Liver (tissue), 9 donors: Measurements from ENCODE around the gene TMEM217. TPM values are rescaled to one million over a fixed set of nuclear protein-coding genes. Genes with fewer than 3 reads are reported as not detected.

Experiments used
- DNase-seq: peaks from one replicate; pipeline ENCODE4 v3.0.0-alpha.2; 2017; ENCODE audit warnings: low spot score
- H3K27ac ChIP-seq, 2 donors: one replicate each; pipeline ENCODE4 v1.7.0; 2013; ENCODE audit warnings: inconsistent platforms in 2 of 2, low read length in 2 of 2, control low read depth in 1 of 2, low read depth in 1 of 2, mild to moderate bottlenecking in 1 of 2
- H3K27me3 ChIP-seq, 4 donors: one replicate each; pipeline versions ENCODE4 v1.6.1 to v1.7.0; 2013; ENCODE audit warnings: low read length in 3 of 4, inconsistent platforms in 1 of 4, mild to moderate bottlenecking in 1 of 4, moderate library complexity in 1 of 4; ENCODE audit not compliant: control insufficient read depth in 4 of 4, insufficient read depth in 4 of 4
- H3K36me3 ChIP-seq, 4 donors: one replicate each; pipeline versions ENCODE4 v1.6.1 to v1.7.0; 2013; ENCODE audit warnings: low read length in 3 of 4, mild to moderate bottlenecking in 3 of 4, low read depth in 1 of 4, moderate library complexity in 1 of 4; ENCODE audit not compliant: control insufficient read depth in 4 of 4, insufficient read depth in 3 of 4
- H3K4me1 ChIP-seq, 4 donors: one replicate each; pipeline versions ENCODE4 v1.6.1 to v1.7.0; 2013; ENCODE audit warnings: low read length in 3 of 4, mild to moderate bottlenecking in 3 of 4, moderate library complexity in 1 of 4; ENCODE audit not compliant: control insufficient read depth in 4 of 4, insufficient read depth in 4 of 4
- H3K4me3 ChIP-seq, 3 donors: one replicate each; pipeline versions ENCODE4 v1.6.1 to v1.7.0; 2013; ENCODE audit warnings: low read length in 3 of 3, control low read depth in 1 of 3, low read depth in 1 of 3, mild to moderate bottlenecking in 1 of 3
- H3K9ac ChIP-seq, 2 donors: one replicate each; pipeline ENCODE4 v1.7.0; 2013; ENCODE audit warnings: low read length in 2 of 2, mild to moderate bottlenecking in 2 of 2, moderate library complexity in 2 of 2, control low read depth in 1 of 2, low read depth in 1 of 2
- H3K9me3 ChIP-seq, 4 donors: one replicate each; pipeline versions ENCODE4 v1.6.1 to v1.7.0; 2013; ENCODE audit warnings: low read length in 3 of 4; ENCODE audit not compliant: control insufficient read depth in 4 of 4
- ATF3 ChIP-seq: IDR thresholded peaks from 2 replicates; pipeline ENCODE4 v1.6.1; 2016; ENCODE audit warnings: antibody characterized with exemption
- CTCF ChIP-seq: fragments of 150-350 bp; IDR thresholded peaks from 2 replicates; pipeline ENCODE4 v1.5.1; 2017; ENCODE audit warnings: improper control_type of control experiment, low read depth, low read length; ENCODE audit not compliant: missing input control
- EGR1 ChIP-seq, 2 donors: IDR thresholded peaks; 2 replicates each; pipeline ENCODE4 v1.6.1; 2016 to 2018; ENCODE audit warnings: antibody characterized with exemption in 2 of 2, low read depth in 2 of 2
- FOXA1 ChIP-seq: IDR thresholded peaks from 2 replicates; pipeline ENCODE4 v1.6.1; 2016; ENCODE audit warnings: antibody characterized with exemption
- FOXA2 ChIP-seq: IDR thresholded peaks from 2 replicates; pipeline ENCODE4 v1.6.1; 2016; ENCODE audit warnings: antibody characterized with exemption
- GABPA ChIP-seq, 2 donors: IDR thresholded peaks in 1 of 2; conservative IDR thresholded peaks in 1 of 2; 2 replicates each; pipeline ENCODE4 v1.6.1; 2016; ENCODE audit warnings: antibody characterized with exemption in 2 of 2, mild to moderate bottlenecking in 1 of 2, moderate library complexity in 1 of 2
- HNF4A ChIP-seq, 2 donors: conservative IDR thresholded peaks; 2 replicates each; pipeline ENCODE4 v1.6.1; 2016; ENCODE audit warnings: antibody characterized with exemption in 2 of 2, mild to moderate bottlenecking in 2 of 2
- HNF4G ChIP-seq: IDR thresholded peaks from 2 replicates; pipeline ENCODE4 v1.6.1; 2016; ENCODE audit warnings: antibody characterized with exemption
- JUND ChIP-seq, 2 donors: IDR thresholded peaks; 2 replicates each; pipeline ENCODE4 v1.6.1; 2016; ENCODE audit warnings: antibody characterized with exemption in 2 of 2
- MAX ChIP-seq: IDR thresholded peaks from 2 replicates; pipeline ENCODE4 v1.6.1; 2016; ENCODE audit warnings: antibody characterized with exemption
- NR2F2 ChIP-seq: IDR thresholded peaks from 2 replicates; pipeline ENCODE4 v1.6.1; 2016; ENCODE audit warnings: antibody characterized with exemption
- RAD21 ChIP-seq, 2 donors: IDR thresholded peaks; 2 replicates each; pipeline ENCODE4 v1.6.1; 2016; ENCODE audit warnings: antibody characterized with exemption in 2 of 2, mild to moderate bottlenecking in 2 of 2
- REST ChIP-seq: IDR thresholded peaks from 2 replicates; pipeline ENCODE4 v1.6.1; 2016; ENCODE audit warnings: antibody characterized with exemption, mild to moderate bottlenecking
- RXRA ChIP-seq, 2 donors: IDR thresholded peaks; 2 replicates each; pipeline ENCODE4 v1.6.1; 2017 to 2018; ENCODE audit warnings: antibody characterized with exemption in 2 of 2, mild to moderate bottlenecking in 1 of 2
- SP1 ChIP-seq: IDR thresholded peaks from 2 replicates; pipeline ENCODE4 v1.6.1; 2018; ENCODE audit warnings: antibody characterized with exemption, mild to moderate bottlenecking
- TAF1 ChIP-seq: conservative IDR thresholded peaks from 2 replicates; pipeline ENCODE4 v1.6.1; 2016; ENCODE audit warnings: antibody characterized with exemption, mild to moderate bottlenecking
- YY1 ChIP-seq: IDR thresholded peaks from 2 replicates; pipeline ENCODE4 v1.6.1; 2016; ENCODE audit warnings: antibody characterized with exemption, mild to moderate bottlenecking
- ZBTB33 ChIP-seq: IDR thresholded peaks from 2 replicates; pipeline ENCODE4 v1.6.1; 2016; ENCODE audit warnings: antibody characterized with exemption
- WGBS: extraction: QIAGEN DNeasy Blood & Tissue Kit; methylation state at CpG from one replicate; pipeline ENCODE4 v1.1.7; 2013; 5-methylcytosine and 5-hydroxymethylcytosine counted together
- polyA plus RNA-seq, 2 donors: library from polyadenylated mRNA; stranded (reverse) in 1 of 2; unstranded in 1 of 2; fragments of 200-250 nt in 1 of 2; fragments of >200 nt in 1 of 2; fragmentation: Nextera tagmentation in 1 of 2; extraction: Ambion mirVana in 1 of 2; gene quantifications; one replicate each; pipeline versions ENCODE4 v1.2.1 to v1.2.3, GENCODE V29; 2013 to 2015
- total RNA-seq, 2 donors: library from RNA; depleted of rRNA; stranded (reverse); fragments of >200 nt; gene quantifications; one replicate each; pipeline ENCODE4 v1.2.3, GENCODE V29; 2014
- donor health status: healthy.
- donor health status: healthy.
- donor health status: healthy.
- donor health status: healthy.
- donor health status: healthy.

The TMEM217 gene
- total and polyA plus RNA-seq, 4 donors, result 0.39 to 3.2 (median 0.62) TPM

- DNase-seq, result no peak
- peak overlapping the region in 1 of 2 donors; percentile 92 for H3K27ac ChIP-seq
- H3K9me3 ChIP-seq, result no peaks in the 10 kb centered on the region
- peak overlapping the region; percentile 76 to 94 (median 93) for H3K4me3 ChIP-seq
- 20% methylated on average over 11 of the region's 11 CpGs for WGBS
- no peak for TF ChIP-seq MAX
- no peak for TF ChIP-seq ZBTB33
- no peak for TF ChIP-seq YY1
- TF ChIP-seq FOXA2, result no peak
- no peak for TF ChIP-seq RAD21 (IDR thresholded peaks at IDR 0.05)
- no peak for TF ChIP-seq ATF3
- no peak for TF ChIP-seq GABPA (IDR thresholded peaks at IDR 0.05 in 1 of 2, conservative IDR thresholded peaks at IDR 0.05 in 1 of 2)
- no peak for TF ChIP-seq REST
- TF ChIP-seq CTCF, result no peak
- TF ChIP-seq FOXA1, result no peak
- no peak for TF ChIP-seq EGR1 (IDR thresholded peaks at IDR 0.05; ENCODE audit: low read depth in 2 of 2)
- TF ChIP-seq JUND (IDR thresholded peaks at IDR 0.05), result no peak
- no peak for TF ChIP-seq HNF4G
- no peak for TF ChIP-seq RXRA (IDR thresholded peaks at IDR 0.05)
- no peak for TF ChIP-seq SP1
- TF ChIP-seq TAF1, result no peak
- TF ChIP-seq HNF4A (conservative IDR thresholded peaks at IDR 0.05), result no peak
- TF ChIP-seq NR2F2, result no peak
- H3K27me3 ChIP-seq, result no peaks in the 10 kb centered on the region
- H3K9ac ChIP-seq, result peak overlapping the region; percentile 88 to 98
- H3K36me3 ChIP-seq, result no peaks in the 10 kb centered on the region
- peaks cover 0 to 21% (median 10%) of the 10 kb centered on the region in 4 donors for H3K4me1 ChIP-seq
Observed at GRCh38 chr6:37258405-37259105, 611 bp upstream of the TMEM217 start.
